Immature natural killer cell (primary cell): ENCODE measurements around the gene CLCN2. TPM values are rescaled to one million over a fixed set of nuclear protein-coding genes. Genes with fewer than 3 reads are reported as not detected.
A peak's percentile ranks its signal among the peaks of the same experiment; 100 is the strongest.

Experiments
- DNase-seq, 3 donors: peaks; one replicate each; pipeline ENCODE4 v3.0.0; 2022; ENCODE audit warnings: mixed read lengths in 1 of 3
- H3K27ac Mint-ChIP-seq, 6 donors: one replicate each; pipeline ENCODE4 v1.8.0; 2020; ENCODE audit warnings: mixed read lengths in 6 of 6, mild to moderate bottlenecking in 5 of 6, inconsistent platforms in 4 of 6, moderate library complexity in 3 of 6
- H3K27me3 Mint-ChIP-seq, 3 donors: one replicate each; pipeline ENCODE4 v1.8.0; 2020 to 2021; ENCODE audit warnings: low read depth in 3 of 3, mild to moderate bottlenecking in 3 of 3, mixed read lengths in 3 of 3, moderate library complexity in 3 of 3, inconsistent platforms in 1 of 3
- H3K36me3 Mint-ChIP-seq, 3 donors: one replicate each; pipeline ENCODE4 v1.8.0; 2020; ENCODE audit warnings: mixed read lengths in 3 of 3, inconsistent platforms in 2 of 3, mild to moderate bottlenecking in 2 of 3
- H3K4me1 Mint-ChIP-seq, 2 donors: one replicate each; pipeline ENCODE4 v1.8.0; 2020; ENCODE audit warnings: inconsistent platforms in 2 of 2, mild to moderate bottlenecking in 2 of 2, mixed read lengths in 2 of 2, moderate library complexity in 1 of 2
- H3K4me3 Mint-ChIP-seq, 5 donors: one replicate each; pipeline ENCODE4 v1.8.0; 2020; ENCODE audit warnings: mild to moderate bottlenecking in 5 of 5, mixed read lengths in 5 of 5, inconsistent platforms in 3 of 5, moderate library complexity in 3 of 5
- H3K9me3 Mint-ChIP-seq, 6 donors: one replicate each; pipeline ENCODE4 v1.8.0; 2020; ENCODE audit warnings: mild to moderate bottlenecking in 6 of 6, mixed read lengths in 6 of 6, inconsistent platforms in 4 of 6, moderate library complexity in 3 of 6
- polyA plus RNA-seq, 3 donors: library from polyadenylated mRNA; unstranded; fragments of 300-500 nt; fragmentation: Illumina TruSeq; gene quantifications; one replicate each; pipeline ENCODE4 v1.2.3, GENCODE V29; 2021

The CLCN2 gene
- polyA plus RNA-seq: under 1 TPM in 2 of 3 donors, not detected in 1; 0.57 to 0.76 TPM

GRCh38 chr3:184361532-184361931 lies at the start of gene CLCN2, which contains the start of gene POLR2H:
TSS of gene CLCN2 (minus strand) at chr3:184361605. CDS start at chr3:184361479, 126 bp downstream.
TSS of gene POLR2H (plus strand) at chr3:184361710. CDS start at chr3:184363493, 1,783 bp downstream.
- peak; percentile 45 to 48 (median 47) for DNase-seq
- H3K36me3 Mint-ChIP-seq: peaks cover 0 to 9% (median 8%) of the 10 kb centered on the region in 3 donors

GRCh38 chr3:184409946-184410500 lies 48.6 kb upstream of the CLCN2 start:
- no peaks in the 10 kb centered on the region for H3K4me1 Mint-ChIP-seq
- H3K9me3 Mint-ChIP-seq: no peaks in the 10 kb centered on the region
- H3K4me3 Mint-ChIP-seq: no peak overlapping the region
- H3K27me3 Mint-ChIP-seq: peaks cover 0 to 6% (median 3%) of the 10 kb centered on the region in 3 donors
- H3K27ac Mint-ChIP-seq: no peak overlapping the region
- DNase-seq: no peak
- no peaks in the 10 kb centered on the region for H3K36me3 Mint-ChIP-seq

More at GRCh38 chr3:184361532-184361931, at the start of gene CLCN2, which contains the start of gene POLR2H:
- Mint-ChIP-seq H3K27me3 (peaks cover 8 to 14% (median 13%) of the 10 kb centered on the region in 3 donors), H3K4me1 (peaks cover 25 to 30% of the 10 kb centered on the region in 2 donors), H3K9me3 (no peaks in the 10 kb centered on the region), H3K4me3 (peak within 1 kb of the TSS; percentile 90 to 99 (median 96)), H3K27ac (peak within 1 kb of the TSS; percentile 92 to 96 (median 94))

GRCh38 chr3:184409331-184409926 lies 48.0 kb upstream of the CLCN2 start:
- H3K36me3 Mint-ChIP-seq: no peaks in the 10 kb centered on the region
- no peak overlapping the region for H3K4me3 Mint-ChIP-seq
- H3K27me3 Mint-ChIP-seq: peaks cover 0 to 7% (median 3%) of the 10 kb centered on the region in 3 donors
- no peak overlapping the region for H3K27ac Mint-ChIP-seq
- H3K9me3 Mint-ChIP-seq: no peaks in the 10 kb centered on the region
- no peaks in the 10 kb centered on the region for H3K4me1 Mint-ChIP-seq
- no peak for DNase-seq

GRCh38 chr3:184405075-184406030 lies 43.9 kb upstream of the CLCN2 start:
- Mint-ChIP-seq H3K36me3 (no peaks in the 10 kb centered on the region), H3K4me3 (no peak overlapping the region), H3K27me3 (peaks cover 9 to 12% (median 12%) of the 10 kb centered on the region in 3 donors), H3K27ac (no peak overlapping the region), H3K4me1 (no peaks in the 10 kb centered on the region), H3K9me3 (no peaks in the 10 kb centered on the region)
- DNase-seq: no peak

GRCh38 chr3:184399410-184399809 lies 38.0 kb upstream of the CLCN2 start:
- no peaks in the 10 kb centered on the region for H3K36me3 Mint-ChIP-seq
- no peak overlapping the region for H3K4me3 Mint-ChIP-seq
- peaks cover 8 to 12% (median 10%) of the 10 kb centered on the region in 3 donors for H3K27me3 Mint-ChIP-seq
- H3K4me1 Mint-ChIP-seq: no peaks in the 10 kb centered on the region
- no peak overlapping the region for H3K27ac Mint-ChIP-seq
- no peak for DNase-seq
- H3K9me3 Mint-ChIP-seq: no peaks in the 10 kb centered on the region

GRCh38 chr3:184395320-184395660 lies 33.9 kb upstream of the CLCN2 start:
- H3K36me3 Mint-ChIP-seq: no peaks in the 10 kb centered on the region
- no peak overlapping the region for H3K4me3 Mint-ChIP-seq
- peaks cover 0 to 5% (median 2%) of the 10 kb centered on the region in 3 donors for H3K27me3 Mint-ChIP-seq
- no peaks in the 10 kb centered on the region for H3K9me3 Mint-ChIP-seq
- no peak for DNase-seq
- no peak overlapping the region for H3K27ac Mint-ChIP-seq
- H3K4me1 Mint-ChIP-seq: no peaks in the 10 kb centered on the region

GRCh38 chr3:184391266-184391665 lies 29.9 kb upstream of the CLCN2 start:
- no peaks in the 10 kb centered on the region for H3K9me3 Mint-ChIP-seq
- DNase-seq: no peak
- no peak overlapping the region for H3K4me3 Mint-ChIP-seq
- H3K27me3 Mint-ChIP-seq: peaks cover 1 to 5% (median 4%) of the 10 kb centered on the region in 3 donors
- no peak overlapping the region for H3K27ac Mint-ChIP-seq
- H3K4me1 Mint-ChIP-seq: no peaks in the 10 kb centered on the region
- H3K36me3 Mint-ChIP-seq: no peaks in the 10 kb centered on the region

GRCh38 chr3:184389935-184390528 lies 28.6 kb upstream of the CLCN2 start:
- Mint-ChIP-seq H3K9me3 (no peaks in the 10 kb centered on the region), H3K27me3 (peaks cover 1 to 5% (median 4%) of the 10 kb centered on the region in 3 donors), H3K4me3 (no peak overlapping the region), H3K4me1 (no peaks in the 10 kb centered on the region), H3K36me3 (no peaks in the 10 kb centered on the region), H3K27ac (no peak overlapping the region)
- no peak for DNase-seq

- Mint-ChIP-seq H3K27ac (no peak overlapping the region), H3K36me3 (no peaks in the 10 kb centered on the region), H3K27me3 (peaks cover 1 to 5% (median 3%) of the 10 kb centered on the region in 3 donors), H3K9me3 (no peaks in the 10 kb centered on the region), H3K4me1 (no peaks in the 10 kb centered on the region), H3K4me3 (no peak overlapping the region)
- DNase-seq: no peak
Observed at GRCh38 chr3:184389384-184389783, 28.0 kb upstream of the CLCN2 start.

GRCh38 chr3:184388936-184389230 lies 27.5 kb upstream of the CLCN2 start:
- H3K36me3 Mint-ChIP-seq: no peaks in the 10 kb centered on the region
- H3K27ac Mint-ChIP-seq: no peak overlapping the region

GRCh38 chr3:184388164-184388935 lies 26.9 kb upstream of the CLCN2 start:
- Mint-ChIP-seq H3K9me3 (no peaks in the 10 kb centered on the region), H3K27me3 (peaks cover 1 to 5% (median 4%) of the 10 kb centered on the region in 3 donors)

More at GRCh38 chr3:184388936-184389230, 27.5 kb upstream of the CLCN2 start:
- H3K4me1 Mint-ChIP-seq: no peaks in the 10 kb centered on the region
- H3K9me3 Mint-ChIP-seq: no peaks in the 10 kb centered on the region
- H3K4me3 Mint-ChIP-seq: no peak overlapping the region
- peaks cover 1 to 5% (median 5%) of the 10 kb centered on the region in 3 donors for H3K27me3 Mint-ChIP-seq
- DNase-seq: no peak

GRCh38 chr3:184387174-184387714 lies 25.8 kb upstream of the CLCN2 start:
- no peak for DNase-seq
- Mint-ChIP-seq H3K36me3 (no peaks in the 10 kb centered on the region), H3K27ac (no peak overlapping the region), H3K9me3 (no peaks in the 10 kb centered on the region), H3K27me3 (peaks cover 3 to 7% (median 5%) of the 10 kb centered on the region in 3 donors), H3K4me1 (no peaks in the 10 kb centered on the region), H3K4me3 (no peak overlapping the region)

More at GRCh38 chr3:184388164-184388935, 26.9 kb upstream of the CLCN2 start:
- Mint-ChIP-seq H3K27ac (no peak overlapping the region), H3K36me3 (no peaks in the 10 kb centered on the region), H3K4me1 (no peaks in the 10 kb centered on the region), H3K4me3 (no peak overlapping the region)
- DNase-seq: no peak
